NCI-H187 treated with DMSO at 0.1 percent for 48 hours (cell line): Measurements from ENCODE around the gene HBG1.
"Not testable (repeated sequence)": the region's sequence is repeated elsewhere in the genome, so short reads cannot be mapped to it uniquely, and the experiment has no call there.

Experiments used
- DNase-seq: peaks from one replicate; lab custom pipeline; 2025; lab: John Stamatoyannopoulos, UW

HBG1 gene

DNA sequence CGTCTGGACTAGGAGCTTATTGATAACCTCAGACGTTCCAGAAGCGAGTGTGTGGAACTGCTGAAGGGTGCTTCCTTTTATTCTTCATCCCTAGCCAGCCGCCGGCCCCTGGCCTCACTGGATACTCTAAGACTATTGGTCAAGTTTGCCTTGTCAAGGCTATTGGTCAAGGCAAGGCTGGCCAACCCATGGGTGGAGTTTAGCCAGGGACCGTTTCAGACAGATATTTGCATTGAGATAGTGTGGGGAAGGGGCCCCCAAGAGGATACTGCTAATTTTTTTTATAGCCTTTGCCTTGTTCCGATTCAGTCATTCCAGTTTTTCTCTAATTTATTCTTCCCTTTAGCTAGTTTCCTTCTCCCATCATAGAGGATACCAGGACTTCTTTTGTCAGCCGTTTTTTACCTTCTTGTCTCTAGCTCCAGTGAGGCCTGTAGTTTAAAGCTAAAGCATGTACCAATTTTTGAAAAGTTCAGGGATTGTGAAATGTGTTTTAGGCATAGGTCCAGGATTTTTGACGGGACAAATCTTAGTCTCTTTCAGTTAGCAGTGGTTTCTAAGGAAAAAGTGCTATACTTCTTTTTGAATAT is at the start of gene HBG1:
Gene HBG1 (minus strand): TSS at position 51 of the 590 bp plus-strand sequence. CDS start 53 bp downstream, outside the sequence.
- not testable (repeated sequence) for DNase-seq

DNA sequence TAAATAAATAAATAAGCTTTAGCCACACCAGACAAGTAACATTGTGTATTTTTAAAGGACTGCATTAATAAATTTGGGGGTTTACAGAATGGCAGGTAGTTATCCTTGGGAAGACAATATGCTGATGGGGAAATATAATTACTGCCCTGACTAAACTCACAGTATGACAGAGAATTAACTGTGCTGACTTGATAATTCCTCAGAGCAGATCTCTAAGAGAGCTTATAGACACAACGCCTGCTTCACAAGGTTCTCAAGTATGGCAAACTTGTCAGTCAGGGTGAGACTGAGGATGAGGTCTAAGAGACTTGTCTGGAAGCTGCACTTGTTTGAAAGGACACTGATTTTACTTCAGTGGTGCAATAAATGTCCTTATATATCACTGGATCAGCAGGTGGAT is 48.8 kb upstream of the HBG1 start:
- no peak for DNase-seq

- no peak for DNase-seq
Measured at GRCh38 chr11:5297721-5298323, 48.2 kb upstream of the HBG1 start.

- not testable (repeated sequence) for DNase-seq
Measured at GRCh38 chr11:5294342-5294995, 44.8 kb upstream of the HBG1 start.

DNA sequence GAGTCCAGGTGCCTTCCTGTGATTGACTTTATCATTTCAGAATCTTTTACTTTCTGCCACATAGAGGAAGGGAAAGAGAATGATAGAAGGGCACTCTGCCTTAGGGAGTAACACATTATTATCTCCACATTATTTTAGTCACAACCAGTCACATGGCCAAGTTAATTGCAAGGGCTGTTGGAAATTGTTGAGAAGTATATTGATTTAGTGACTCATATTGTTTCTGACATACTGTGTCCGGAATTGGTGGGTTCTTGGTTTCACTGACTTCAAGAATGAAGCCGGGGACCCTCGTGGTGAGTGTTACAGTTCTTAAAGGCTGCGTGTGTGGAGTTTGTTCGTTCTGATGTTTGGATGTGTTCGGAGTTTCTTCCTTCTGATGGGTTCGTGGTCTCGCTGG is 43.4 kb upstream of the HBG1 start:
- DNase-seq: no peak

DNA sequence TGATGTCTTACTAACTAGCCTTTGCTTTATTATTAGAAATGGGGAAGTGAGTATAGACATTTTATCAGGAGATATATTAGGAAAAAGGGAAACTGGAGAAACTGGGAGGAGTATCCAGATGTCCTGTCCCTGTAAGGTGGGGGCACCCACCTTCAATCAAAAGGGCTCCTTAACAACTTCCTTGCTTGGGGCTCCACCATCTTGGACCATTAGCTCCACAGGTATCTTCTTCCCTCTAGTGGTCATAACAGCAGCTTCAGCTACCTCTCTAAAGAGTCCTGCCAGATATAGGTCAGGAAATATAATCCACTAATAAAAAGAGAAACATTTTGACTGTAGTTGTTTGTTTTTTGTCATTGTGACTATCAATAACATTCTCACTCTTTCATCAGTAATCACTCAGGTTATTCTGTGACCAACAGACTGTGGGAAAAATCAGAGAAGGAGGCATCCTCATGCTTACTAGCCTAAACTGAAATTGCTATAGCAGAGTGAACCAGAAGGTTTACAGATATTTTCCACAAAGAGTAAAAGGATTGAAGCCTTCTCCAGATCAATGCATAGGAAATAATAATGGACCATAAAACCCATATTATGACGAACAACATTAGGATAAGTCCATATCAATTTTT is 41.7 kb upstream of the HBG1 start:
- no peak for DNase-seq

DNA sequence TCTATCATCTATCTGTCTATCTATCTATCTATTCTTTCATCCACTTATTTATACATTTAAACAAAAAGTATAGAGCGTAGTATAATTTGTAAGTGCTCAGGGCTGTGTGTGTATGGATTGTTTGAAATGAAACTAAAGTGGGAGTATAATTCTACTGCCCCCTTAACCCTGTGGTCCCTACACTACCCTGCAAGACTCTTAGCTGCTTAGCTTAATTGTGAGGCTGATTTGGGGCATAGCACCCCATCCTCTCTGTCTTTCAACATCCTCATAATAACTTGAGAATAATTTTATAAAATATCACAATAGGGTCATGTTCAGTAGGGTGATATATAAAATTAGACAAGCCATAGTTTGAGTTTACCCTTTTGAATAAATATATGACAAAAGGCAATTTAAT is 40.4 kb upstream of the HBG1 start:
- DNase-seq: no peak

DNA sequence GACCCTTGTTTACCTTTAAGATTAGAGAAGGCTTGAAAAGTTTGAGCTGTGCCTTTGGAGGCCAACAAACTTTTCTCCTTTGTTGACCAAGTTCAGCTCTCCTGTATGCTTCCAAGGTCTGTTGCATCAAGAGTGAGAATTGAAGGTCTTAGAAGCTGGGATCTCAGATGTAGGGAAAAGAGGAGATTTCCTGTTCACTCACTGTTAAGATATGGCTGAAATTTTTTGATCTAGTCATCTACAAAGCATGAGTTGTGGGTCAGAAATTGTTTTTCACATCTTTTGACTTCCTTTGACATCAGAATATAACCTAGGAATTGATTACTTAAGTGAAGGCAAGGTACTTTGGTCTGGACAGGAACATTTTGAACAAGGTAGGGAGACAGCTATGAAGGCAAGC is 40.0 kb upstream of the HBG1 start:
- DNase-seq: no peak

- DNase-seq: no peak
Measured at GRCh38 chr11:5288906-5289550, 39.4 kb upstream of the HBG1 start.

- DNase-seq: no peak
Measured at GRCh38 chr11:5288108-5288905, 38.6 kb upstream of the HBG1 start.

DNA sequence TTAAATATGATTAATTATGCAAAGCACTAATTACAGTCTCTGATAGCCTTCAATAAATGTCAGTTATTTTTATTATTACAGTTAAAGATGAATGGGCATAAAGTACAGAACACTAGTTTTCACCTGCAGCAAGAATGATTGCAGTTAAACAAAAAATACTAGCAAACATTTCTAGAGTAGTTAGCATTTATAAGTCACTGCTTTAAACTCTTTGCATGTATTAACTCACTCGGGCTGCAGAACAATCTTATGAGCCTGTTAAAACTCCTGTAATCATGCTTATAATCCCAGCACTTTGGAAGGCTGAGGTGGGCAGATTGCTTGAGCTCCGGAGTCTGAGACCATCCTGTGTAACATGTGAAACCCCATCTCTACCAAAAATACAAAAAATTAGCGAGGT is 37.2 kb upstream of the HBG1 start:
- DNase-seq: no peak

DNA sequence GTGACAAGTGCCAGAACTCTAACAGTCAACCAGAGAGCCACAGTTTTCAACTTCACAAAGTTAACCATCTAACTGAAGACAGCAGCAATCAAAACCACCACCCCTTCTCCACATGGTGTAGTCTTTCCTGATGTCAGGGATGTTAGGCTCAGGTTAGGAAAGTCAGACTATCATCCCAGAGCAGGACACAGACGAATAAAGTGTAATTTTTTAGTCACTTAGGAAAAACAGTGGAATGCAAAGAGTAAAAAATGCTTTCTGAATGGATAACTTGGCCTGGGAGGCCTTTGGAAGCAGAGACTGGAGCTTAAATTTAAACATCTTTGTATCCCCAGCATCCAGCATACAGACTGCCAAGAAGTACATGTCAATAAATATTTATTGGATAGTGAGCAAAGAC is 36.7 kb upstream of the HBG1 start:
- no peak for DNase-seq

GRCh38 chr11:5285703-5286340 is 36.2 kb upstream of the HBG1 start:
- no peak for DNase-seq

GRCh38 chr11:5284637-5285036 is 35.0 kb upstream of the HBG1 start:
- no peak for DNase-seq

- no peak for DNase-seq
Measured at GRCh38 chr11:5283882-5284281, 34.2 kb upstream of the HBG1 start.

DNA sequence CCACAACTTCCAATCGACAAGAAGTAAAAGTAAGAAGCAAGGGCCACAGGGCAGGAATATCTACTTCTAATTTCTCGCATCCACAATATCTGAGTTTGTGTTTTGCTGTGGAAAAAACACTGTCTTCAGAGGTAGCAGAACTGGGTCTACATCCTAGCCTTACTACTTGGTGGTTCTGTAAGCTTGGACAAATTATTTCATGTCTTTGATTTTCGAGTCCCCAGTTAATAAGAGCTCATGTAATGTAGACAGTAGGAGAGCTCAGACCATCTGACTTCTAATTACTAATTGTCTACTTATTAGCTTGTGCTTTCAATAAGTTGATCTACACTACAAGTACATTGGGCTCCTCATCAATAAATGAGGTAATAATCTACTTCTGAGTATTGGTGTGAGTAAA is 33.4 kb upstream of the HBG1 start:
- no peak for DNase-seq

DNA sequence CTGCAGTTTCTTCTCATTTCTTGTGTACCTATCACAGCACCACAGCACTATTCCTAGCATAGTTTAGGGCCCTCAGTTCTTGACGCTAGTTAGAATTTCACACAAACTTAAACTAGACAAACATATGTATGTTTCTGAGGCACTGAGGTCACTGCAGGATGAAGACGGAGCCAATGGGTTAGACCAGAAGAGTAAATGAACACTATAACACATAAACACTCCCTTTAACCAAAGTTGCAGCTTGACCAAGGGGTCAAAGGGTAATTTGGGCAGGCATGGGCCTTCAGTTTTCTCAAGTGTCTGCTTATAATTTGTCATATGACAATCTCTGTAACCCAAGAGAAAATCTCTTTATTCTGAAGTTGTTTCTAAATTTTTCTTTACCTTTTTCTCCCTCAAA is 33.0 kb upstream of the HBG1 start:
- no peak for DNase-seq

DNA sequence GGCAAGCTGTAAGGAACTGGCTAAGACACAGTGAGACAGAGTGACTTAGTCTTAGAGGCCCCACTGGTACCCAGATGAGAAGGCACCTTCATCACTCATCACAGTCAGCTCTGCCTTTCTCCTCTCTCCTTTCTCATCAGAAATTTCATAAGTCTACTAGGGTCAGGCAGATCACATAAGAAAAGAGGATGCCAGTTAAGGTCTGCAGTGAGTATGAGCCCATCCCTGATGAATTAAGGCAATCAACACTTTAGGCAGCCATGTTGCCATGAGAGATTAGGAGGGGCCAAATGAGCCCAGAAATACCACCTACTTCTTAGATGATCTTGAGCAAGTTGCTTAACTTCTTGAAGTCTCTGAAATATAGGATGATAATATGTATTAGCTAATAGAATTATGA is 31.9 kb upstream of the HBG1 start:
- no peak for DNase-seq

GRCh38 chr11:5280582-5281102 is 31.0 kb upstream of the HBG1 start:
- DNase-seq: no peak

DNA sequence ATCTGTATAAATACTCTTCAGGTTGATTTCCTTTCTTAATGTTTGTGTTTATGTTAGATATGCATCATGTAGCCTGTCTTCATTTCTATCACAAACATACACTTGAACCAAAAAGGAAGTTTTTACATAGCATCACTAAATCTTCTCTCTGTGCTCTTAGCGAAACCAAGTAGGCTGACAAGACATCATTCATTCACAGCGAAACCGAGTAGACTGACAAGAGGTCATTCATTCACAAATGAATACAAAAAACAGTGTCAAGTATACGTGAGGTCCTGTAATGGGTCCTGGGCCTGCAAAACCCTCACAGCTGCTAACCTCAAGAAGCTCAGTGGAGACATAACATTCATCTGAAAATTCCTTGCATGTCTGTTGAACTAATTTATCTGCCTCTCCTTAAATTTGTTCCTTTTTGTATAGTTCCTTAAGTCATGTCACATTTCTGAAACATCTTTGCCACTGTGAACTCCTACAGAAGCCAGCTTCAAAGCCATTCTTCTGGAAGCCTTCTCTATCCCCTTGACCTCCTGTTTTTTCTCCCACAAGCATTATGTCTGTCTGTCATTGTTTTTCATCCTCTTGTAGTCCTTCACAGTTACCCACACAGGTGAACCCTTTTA is 29.9 kb upstream of the HBG1 start:
- no peak for DNase-seq
